NOMO-1 treated with dmso at 0.1 percent for 144 hours (cell line): ENCODE data around the gene PLD4.
A peak's percentile ranks its signal among the peaks of the same experiment; 100 is the strongest.

Experiments
- DNase-seq: peaks from one replicate; lab custom pipeline; 2025; ENCODE audit not compliant: unreplicated experiment; lab: John Stamatoyannopoulos, UW

The PLD4 gene

DNA sequence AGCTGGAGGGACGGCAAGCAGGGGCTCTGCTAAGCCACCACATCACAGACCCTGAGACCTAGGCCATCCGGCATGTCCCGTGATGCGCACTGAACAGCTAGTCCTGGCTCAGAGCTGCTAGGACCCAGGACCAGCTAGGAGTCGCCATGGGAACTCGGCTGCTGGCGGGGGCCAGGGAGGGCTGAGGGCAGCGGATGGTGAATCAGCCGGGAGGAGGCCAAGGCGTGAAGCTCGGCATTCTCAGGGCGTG, 48.4 kb downstream of the PLD4 start:
- DNase-seq, result no peak

GRCh38 chr14:104973385-104974145, 48.9 kb downstream of the PLD4 start:
- no peak for DNase-seq

GRCh38 chr14:104974146-104974541, 49.5 kb downstream of the PLD4 start:
- DNase-seq, result no peak

GRCh38 chr14:104974665-104975390, 50.1 kb downstream of the PLD4 start:
- no peak for DNase-seq

- no peak for DNase-seq
Observed at GRCh38 chr14:104975481-104976197, 51.0 kb downstream of the PLD4 start.

- DNase-seq, result peak; percentile 53
Observed at GRCh38 chr14:104976198-104977007, 51.7 kb downstream of the PLD4 start.

- no peak for DNase-seq
Observed at GRCh38 chr14:104977008-104977680, 52.5 kb downstream of the PLD4 start.

- DNase-seq, result peak; percentile 14
Observed at GRCh38 chr14:104977681-104978653, 53.3 kb downstream of the PLD4 start, which contains the start of gene AHNAK2. Gene AHNAK2, minus strand, starts transcription at chr14:104978374. Its CDS starts 137 bp downstream, at chr14:104978237.

GRCh38 chr14:104978746-104979691, 54.3 kb downstream of the PLD4 start:
- no peak for DNase-seq

DNA sequence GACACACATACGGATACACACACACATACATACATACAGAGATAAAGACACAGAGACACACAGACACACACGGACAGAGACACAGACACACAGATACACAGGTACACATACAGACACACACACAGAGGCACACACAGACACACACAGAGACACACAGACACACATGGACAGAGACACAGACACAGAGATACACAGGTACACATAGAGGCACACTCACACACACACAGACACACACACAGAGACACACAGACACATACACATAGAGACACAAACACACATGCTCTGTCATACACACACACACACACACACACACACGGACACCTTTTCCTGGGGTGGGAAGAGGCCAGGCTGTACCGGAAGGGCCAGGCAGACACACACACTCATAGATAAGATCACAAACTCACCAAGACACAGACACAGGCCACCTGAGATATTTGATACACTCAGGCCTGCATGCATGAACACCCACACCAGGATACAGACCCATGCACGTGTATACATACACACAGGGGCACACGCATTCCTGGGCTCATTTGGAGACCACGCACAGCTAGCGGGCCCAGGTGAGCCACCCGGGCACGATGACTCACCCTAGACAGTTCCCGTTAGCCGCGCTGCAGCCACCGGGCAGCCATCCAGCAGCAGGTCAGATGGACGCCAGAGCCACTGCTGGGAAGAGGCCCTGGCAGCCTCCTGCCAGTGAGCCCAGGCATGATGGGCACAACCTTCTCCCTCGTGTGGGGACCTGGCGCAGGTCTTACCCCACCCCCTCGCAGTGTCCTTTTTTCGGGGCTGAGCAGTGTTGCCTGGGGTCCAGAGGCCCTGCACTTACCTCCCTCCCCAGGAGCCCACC, 55.3 kb downstream of the PLD4 start:
- DNase-seq, result no peak

- DNase-seq, result no peak
Observed at GRCh38 chr14:104980611-104981531, 56.2 kb downstream of the PLD4 start.

DNA sequence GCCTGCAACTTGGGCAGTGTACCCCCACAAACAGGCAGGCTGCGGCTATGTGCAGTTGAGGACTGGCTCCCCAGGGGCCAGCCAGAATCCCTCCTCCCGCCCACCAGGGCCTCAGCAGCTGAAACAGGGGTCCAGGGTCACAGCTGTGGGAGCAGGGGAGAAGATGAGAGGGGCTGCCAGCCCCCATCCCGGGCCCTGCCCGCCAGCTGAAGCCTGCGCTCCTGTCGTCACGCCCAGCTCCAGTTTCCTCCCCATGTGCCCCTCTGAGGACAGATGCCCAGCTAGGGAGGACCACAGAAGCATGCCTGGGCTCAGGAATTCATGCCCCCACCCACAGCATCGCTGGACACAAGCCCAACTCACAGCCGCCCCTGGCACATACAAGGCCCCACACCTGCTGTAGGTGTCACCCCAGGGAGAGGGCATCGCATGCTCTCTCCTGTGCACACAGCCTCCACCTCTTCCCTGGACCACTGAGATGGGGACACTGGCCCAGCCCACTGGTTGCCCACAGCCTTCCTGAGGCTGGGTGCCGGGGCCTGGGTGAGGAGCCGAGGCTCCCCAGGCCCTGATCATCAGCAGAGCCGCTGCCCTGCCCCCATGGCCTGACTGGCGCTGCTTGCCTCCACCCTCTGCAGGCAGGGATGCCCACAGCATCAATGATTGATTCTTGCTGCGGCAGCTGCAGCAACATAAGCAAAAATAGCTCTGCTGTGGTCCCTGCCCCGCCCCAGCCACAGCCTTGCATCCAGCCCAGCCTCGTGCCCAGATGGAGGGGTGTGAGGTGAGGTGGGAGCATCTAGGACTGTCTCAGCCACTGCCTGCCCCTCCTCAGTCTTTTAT, 57.2 kb downstream of the PLD4 start:
- DNase-seq, result no peak

DNA sequence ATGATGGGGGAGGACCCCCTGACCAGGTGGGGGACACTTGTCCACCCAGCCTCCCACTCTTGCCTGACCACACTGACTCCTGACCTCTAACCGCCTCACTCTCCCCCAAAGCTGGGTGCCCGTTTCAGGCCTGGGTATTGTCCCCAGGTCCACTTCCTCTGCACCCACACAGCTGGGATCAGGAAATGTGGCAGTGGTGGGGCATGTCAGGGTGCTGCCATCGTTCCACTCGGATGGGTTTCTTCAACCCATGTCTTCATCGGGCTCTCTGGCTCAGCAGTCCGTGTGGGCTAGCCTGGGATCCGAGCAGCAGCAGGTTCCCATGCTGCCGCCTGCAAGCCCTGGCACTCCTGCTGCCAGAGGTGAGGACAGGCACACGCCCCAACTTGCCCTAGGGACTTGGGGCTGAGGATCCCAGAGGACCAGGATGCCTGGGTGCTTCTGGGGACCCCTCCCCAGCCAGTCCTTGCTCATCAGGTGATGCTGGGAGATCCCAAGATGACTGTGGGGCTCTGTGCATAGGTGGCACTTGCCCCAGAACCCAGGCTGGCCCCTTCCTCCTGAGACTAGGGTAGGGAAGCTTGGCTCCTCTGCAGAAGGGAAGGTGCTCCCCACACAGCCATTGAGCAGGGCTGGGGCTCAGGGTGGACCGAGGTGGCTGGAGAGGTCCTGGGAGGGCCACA, 58.0 kb downstream of the PLD4 start:
- DNase-seq, result no peak
